Hepatocyte (in vitro differentiated cells): ENCODE measurements around the gene JPH2. TPM values are rescaled to one million over a fixed set of nuclear protein-coding genes. Genes with fewer than 3 reads are reported as not detected.

Experiments
- DNase-seq: peaks from one replicate; pipeline ENCODE4 v3.0.0-alpha.2; 2016; ENCODE audit warnings: low spot score
- H2AFZ ChIP-seq: fragments of 200-600 bp; sonication (generic); 2 replicates; pipeline ENCODE4 v1.6.0; 2016; ENCODE audit warnings: antibody characterized with exemption, mild to moderate bottlenecking
- H3K27ac ChIP-seq: fragments of 200-600 bp; sonication (generic); 2 replicates; pipeline ENCODE4 v1.5.1; 2016; ENCODE audit warnings: mild to moderate bottlenecking
- H3K27me3 ChIP-seq: fragments of 200-600 bp; sonication (generic); 2 replicates; pipeline ENCODE4 v1.6.1; 2016
- H3K36me3 ChIP-seq: fragments of 200-600 bp; sonication (generic); replicated peaks from 2 replicates; pipeline ENCODE4 v1.5.1; 2016; ENCODE audit warnings: low read depth; ENCODE audit not compliant: insufficient read depth
- H3K4me1 ChIP-seq: fragments of 200-600 bp; sonication (generic); 2 replicates; pipeline ENCODE4 v1.5.1; 2016; ENCODE audit warnings: mild to moderate bottlenecking, moderate library complexity; ENCODE audit not compliant: insufficient read depth
- H3K4me2 ChIP-seq: fragments of 200-600 bp; sonication (generic); 2 replicates; pipeline ENCODE4 v1.6.0; 2016
- H3K4me3 ChIP-seq: fragments of 200-600 bp; sonication (generic); 2 replicates; pipeline ENCODE4 v1.5.1; 2016; ENCODE audit warnings: mild to moderate bottlenecking
- H3K79me2 ChIP-seq: fragments of 200-600 bp; sonication (generic); 2 replicates; pipeline ENCODE4 v1.6.0; 2017; ENCODE audit warnings: mild to moderate bottlenecking
- H3K9me2 ChIP-seq: fragments of 200-600 bp; sonication (generic); replicated peaks from 2 replicates; pipeline ENCODE4 v1.6.0; 2017; ENCODE audit warnings: mild to moderate bottlenecking; ENCODE audit not compliant: insufficient read depth
- H3K9me3 ChIP-seq: fragments of 200-600 bp; sonication (generic); 2 replicates; pipeline ENCODE4 v1.5.1; 2016; ENCODE audit warnings: low read depth, mild to moderate bottlenecking
- H4K20me1 ChIP-seq: fragments of 200-600 bp; sonication (generic); 2 replicates; pipeline ENCODE4 v1.6.0; 2016; ENCODE audit warnings: mild to moderate bottlenecking; ENCODE audit not compliant: insufficient read depth, poor library complexity, severe bottlenecking
- CTCF ChIP-seq: fragments of 200-600 bp; sonication (generic); IDR thresholded peaks from 2 replicates; pipeline ENCODE4 v1.5.1; 2016; ENCODE audit warnings: antibody characterized with exemption, mild to moderate bottlenecking; ENCODE audit not compliant: poor library complexity
- EZH2 ChIP-seq: fragments of 200-600 bp; sonication (generic); IDR thresholded peaks from 2 replicates; pipeline ENCODE4 v1.6.1; 2016; ENCODE audit warnings: antibody characterized with exemption, mild to moderate bottlenecking, borderline replicate concordance
- EZH2phosphoT487 ChIP-seq: fragments of 200-600 bp; sonication (generic); IDR thresholded peaks from one replicate; pipeline ENCODE4 v1.6.1; 2018; ENCODE audit warnings: antibody characterized with exemption, mild to moderate bottlenecking, low read depth, moderate library complexity; ENCODE audit not compliant: unreplicated experiment, severe bottlenecking
- WGBS: methylation state at CpG from one replicate; pipeline ENCODE4 v1.1.6; 2016; ENCODE audit warnings: low lambda C conversion rate; ENCODE audit errors: missing lambda C conversion rate; 5-methylcytosine and 5-hydroxymethylcytosine counted together
- polyA plus RNA-seq: library from polyadenylated mRNA; unstranded; fragments of >200 nt; fragmentation: Nextera tagmentation; extraction: Ambion mirVana; gene quantifications from 2 replicates; pipeline ENCODE4 v1.2.1, GENCODE V29; 2016
- total RNA-seq: library from RNA; depleted of rRNA; stranded (reverse); fragments of >200 nt; gene quantifications from 2 replicates; pipeline ENCODE4 v1.2.3, GENCODE V29; 2014

Gene JPH2
- total and polyA plus RNA-seq, 2 experiments from 2014 or later, result 6.6 to 8.3 TPM

- no peak for DNase-seq
- Histone ChIP-seq H3K9me2 (no peaks in the 10 kb centered on the region), H3K4me1 (peaks cover 7% of the 10 kb centered on the region), H2AFZ (no peak overlapping the region), H3K4me2 (no peak overlapping the region), H3K9me3 (no peaks in the 10 kb centered on the region), H3K79me2 (no peaks in the 10 kb centered on the region), H4K20me1 (no peaks in the 10 kb centered on the region), H3K4me3 (no peak overlapping the region), H3K27ac (peak overlapping the region; percentile 11), H3K27me3 (no peaks in the 10 kb centered on the region), H3K36me3 (no peaks in the 10 kb centered on the region)
- WGBS, result 81% methylated on average over 5 of the region's 5 CpGs
- TF ChIP-seq CTCF, result no peak
- TF ChIP-seq EZH2, result no peak
- no peak for TF ChIP-seq EZH2phosphoT487
Observed at GRCh38 chr20:44173116-44173515, 13.9 kb downstream of the JPH2 start.

DNA sequence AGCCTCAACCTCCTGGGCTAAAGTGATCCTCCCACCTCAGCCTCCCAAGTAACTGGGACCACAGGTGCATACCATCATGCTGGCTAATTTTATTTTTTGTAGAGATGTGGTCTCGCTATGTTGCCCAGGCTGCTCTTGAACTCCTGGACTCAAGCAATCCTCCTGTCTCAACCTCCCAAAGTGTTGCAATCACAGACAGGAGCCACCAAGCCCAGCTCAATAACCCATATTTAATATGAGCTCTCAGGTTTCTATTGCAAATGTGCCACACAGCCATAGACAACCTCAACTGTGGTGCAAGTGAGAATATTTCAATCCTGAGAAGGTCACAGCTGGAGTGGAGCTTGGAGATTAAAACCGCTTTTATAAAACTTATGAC is 14.4 kb downstream of the JPH2 start:
- Histone ChIP-seq H3K27me3 (no peaks in the 10 kb centered on the region), H2AFZ (no peak overlapping the region), H3K4me1 (peaks cover 6% of the 10 kb centered on the region), H3K9me3 (no peaks in the 10 kb centered on the region), H3K4me2 (no peak overlapping the region), H4K20me1 (no peaks in the 10 kb centered on the region), H3K27ac (no peak overlapping the region), H3K79me2 (no peaks in the 10 kb centered on the region), H3K9me2 (no peaks in the 10 kb centered on the region), H3K36me3 (no peaks in the 10 kb centered on the region), H3K4me3 (no peak overlapping the region)
- TF ChIP-seq EZH2phosphoT487 (no peak), EZH2 (no peak), CTCF (no peak)
- no peak for DNase-seq
- 98% methylated on average over 2 of the region's 2 CpGs for WGBS

GRCh38 chr20:44171775-44172571 is 15.0 kb downstream of the JPH2 start:
- H2AFZ ChIP-seq, result no peak overlapping the region
- H3K4me1 ChIP-seq, result peaks cover under 1% of the 10 kb centered on the region
- no peak overlapping the region for H3K4me2 ChIP-seq
- no peak overlapping the region for H3K27ac ChIP-seq
- TF ChIP-seq CTCF (no peak), EZH2 (no peak), EZH2phosphoT487 (no peak)
- no peaks in the 10 kb centered on the region for H3K27me3 ChIP-seq
- no peaks in the 10 kb centered on the region for H3K79me2 ChIP-seq
- no peaks in the 10 kb centered on the region for H3K36me3 ChIP-seq
- no peak for DNase-seq
- no peak overlapping the region for H3K4me3 ChIP-seq
- H3K9me2 ChIP-seq, result no peaks in the 10 kb centered on the region
- 69% methylated on average over 6 of the region's 6 CpGs for WGBS
- no peaks in the 10 kb centered on the region for H4K20me1 ChIP-seq
- no peaks in the 10 kb centered on the region for H3K9me3 ChIP-seq
